OCI-M2 (cell line): Measurements from ENCODE around the gene KRT222.

Experiments
- DNase-seq: peaks from one replicate; lab custom pipeline; 2025; ENCODE audit not compliant: unreplicated experiment; lab: John Stamatoyannopoulos, UW

The KRT222 gene

GRCh38 chr17:40615841-40616476, 49.0 kb downstream of the KRT222 start:
- no peak for DNase-seq

- no peak for DNase-seq
These were observed 49.7 kb downstream of the KRT222 start for GRCh38 chr17:40615068-40615840.

- DNase-seq = no peak
These were observed 50.4 kb downstream of the KRT222 start for GRCh38 chr17:40614431-40615067.

GRCh38 chr17:40613467-40614154, 51.4 kb downstream of the KRT222 start:
- no peak for DNase-seq

GRCh38 chr17:40612599-40613244, 52.3 kb downstream of the KRT222 start:
- no peak for DNase-seq

GRCh38 chr17:40611840-40612474, 53.0 kb downstream of the KRT222 start:
- DNase-seq = no peak

- DNase-seq = no peak
These were observed 54.6 kb downstream of the KRT222 start for GRCh38 chr17:40610359-40610758.

- no peak for DNase-seq
These were observed 56.9 kb downstream of the KRT222 start for GRCh38 chr17:40608061-40608581.

- DNase-seq = no peak
These were observed 57.3 kb downstream of the KRT222 start for GRCh38 chr17:40607641-40608040.

- DNase-seq = no peak
These were observed 58.2 kb downstream of the KRT222 start for GRCh38 chr17:40606548-40607353.

GRCh38 chr17:40605306-40605705, 59.7 kb downstream of the KRT222 start:
- DNase-seq = no peak
